ENCODE results near the gene TTLL11. TPM values are rescaled to one million over a fixed set of nuclear protein-coding genes. Genes with fewer than 3 reads are reported as not detected.

Gene TTLL11
- total RNA-seq, 1 experiment from 2014 or later: 7.0 TPM

- TF ChIP-seq EZH2phosphoT487 (IDR thresholded peaks at IDR 0.05; ENCODE audit: borderline replicate concordance, low read length) (no peak), EZH2 (IDR thresholded peaks at IDR 0.05; ENCODE audit: low read length, unreplicated experiment) (no peak), CTCF (conservative IDR thresholded peaks at IDR 0.05; ENCODE audit: low read depth, low read length) (0 out of 2 replicates have a peak, but pooled peaks have one; percentile 23)
- no peak overlapping the region for H3K4me3 ChIP-seq (ENCODE audit: low read length)
- H3K79me2 ChIP-seq (ENCODE audit: low read length): no peaks in the 10 kb centered on the region
- no peaks in the 10 kb centered on the region for H3K27me3 ChIP-seq (ENCODE audit: low read length)
- ATAC-seq: no peak; the same call in 1 of the 2 replicates
- H3K9ac ChIP-seq (ENCODE audit: low read length): no peak overlapping the region
- H3K36me3 ChIP-seq (ENCODE audit: low read depth, low read length): no peaks in the 10 kb centered on the region
- H3K4me2 ChIP-seq (ENCODE audit: low read length): no peak overlapping the region
- ChIA-PET CTCF (no interaction called here), POLR2A (ENCODE audit: unreplicated experiment) (no interaction called here)
- no peak overlapping the region for H3K27ac ChIP-seq (ENCODE audit: low read length)
- intact Hi-C loops (cut with micrococcal nuclease): no loop called here
- no peaks in the 10 kb centered on the region for H3K9me2 ChIP-seq (replicated peaks; ENCODE audit: low read length)
- BruUV-seq (replicated peaks): no TSS peak
- H3K4me1 ChIP-seq (ENCODE audit: insufficient read depth, low read length): no peaks in the 10 kb centered on the region
- H3F3A ChIP-seq (ENCODE audit: low read length, unreplicated experiment): no peaks in the 10 kb centered on the region
- H2AFZ ChIP-seq (ENCODE audit: low read length): no peak overlapping the region
- no peaks in the 10 kb centered on the region for H3K9me3 ChIP-seq (ENCODE audit: low read length)
- H4K20me1 ChIP-seq (ENCODE audit: low read length): no peaks in the 10 kb centered on the region
- DNase-seq: peak; percentile 2
Measured at GRCh38 chr9:121824651-121825030, 268.5 kb downstream of the TTLL11 start.

- Histone ChIP-seq H3F3A (ENCODE audit: low read length, unreplicated experiment) (no peaks in the 10 kb centered on the region), H3K9me2 (replicated peaks; ENCODE audit: low read length) (no peaks in the 10 kb centered on the region), H3K4me1 (ENCODE audit: insufficient read depth, low read length) (no peaks in the 10 kb centered on the region), H4K20me1 (ENCODE audit: low read length) (no peaks in the 10 kb centered on the region), H3K27ac (ENCODE audit: low read length) (no peak overlapping the region), H3K27me3 (ENCODE audit: low read length) (no peaks in the 10 kb centered on the region), H3K4me3 (ENCODE audit: low read length) (no peak overlapping the region), H3K9me3 (ENCODE audit: low read length) (no peaks in the 10 kb centered on the region), H2AFZ (ENCODE audit: low read length) (no peak overlapping the region), H3K79me2 (ENCODE audit: low read length) (no peaks in the 10 kb centered on the region), H3K4me2 (ENCODE audit: low read length) (no peak overlapping the region), H3K36me3 (ENCODE audit: low read depth, low read length) (no peaks in the 10 kb centered on the region), H3K9ac (ENCODE audit: low read length) (no peak overlapping the region)
- ChIA-PET CTCF (no interaction called here), POLR2A (ENCODE audit: unreplicated experiment) (no interaction called here)
- DNase-seq: no peak
- intact Hi-C loops (cut with micrococcal nuclease): no loop called here
- no peak for TF ChIP-seq CTCF (conservative IDR thresholded peaks at IDR 0.05; ENCODE audit: low read depth, low read length)
- no peak for TF ChIP-seq EZH2 (IDR thresholded peaks at IDR 0.05; ENCODE audit: low read length, unreplicated experiment)
- no peak for ATAC-seq
- BruUV-seq (replicated peaks): no TSS peak
Measured at GRCh38 chr9:121823451-121824169, 269.5 kb downstream of the TTLL11 start.
